WTC11 (cell line): ENCODE data around the gene SCML1.

ENCODE experiments used
- MXD4 ChIP-seq: fragments of 250-450 bp; sonication (Bioruptor Pico); IDR thresholded peaks from 2 replicates; pipeline ENCODE4 v1.8.0; 2021; ENCODE audit warnings: mild to moderate bottlenecking, moderate library complexity, borderline replicate concordance
- SP1 ChIP-seq: sonication (generic); formaldehyde crosslinking; conservative IDR thresholded peaks from 2 replicates; pipeline ENCODE4 v1.8.1; 2022; ENCODE audit warnings: missing genetic modification reagents
- ZNF232 ChIP-seq: sonication (generic); formaldehyde crosslinking; IDR thresholded peaks from 2 replicates; pipeline ENCODE4 v1.8.0; 2022; ENCODE audit warnings: mild to moderate bottlenecking, missing genetic modification reagents
- ZNF416 ChIP-seq: fragments of 250-450 bp; sonication (Bioruptor Pico); IDR thresholded peaks from 2 replicates; pipeline ENCODE4 v1.9.0; 2021; ENCODE audit warnings: mild to moderate bottlenecking, inconsistent platforms
- TF ChIP-seq, protein P1 (sequence below): sonication (generic); formaldehyde crosslinking; IDR thresholded peaks from 2 replicates; pipeline ENCODE4 v1.8.1; 2022; ENCODE audit warnings: missing genetic modification reagents, borderline replicate concordance
- TF ChIP-seq, protein P2 (sequence below): fragments of 200-600 bp; IDR thresholded peaks from 2 replicates; pipeline ENCODE4 v1.8.0; 2022; ENCODE audit warnings: antibody characterized with exemption

DNA sequence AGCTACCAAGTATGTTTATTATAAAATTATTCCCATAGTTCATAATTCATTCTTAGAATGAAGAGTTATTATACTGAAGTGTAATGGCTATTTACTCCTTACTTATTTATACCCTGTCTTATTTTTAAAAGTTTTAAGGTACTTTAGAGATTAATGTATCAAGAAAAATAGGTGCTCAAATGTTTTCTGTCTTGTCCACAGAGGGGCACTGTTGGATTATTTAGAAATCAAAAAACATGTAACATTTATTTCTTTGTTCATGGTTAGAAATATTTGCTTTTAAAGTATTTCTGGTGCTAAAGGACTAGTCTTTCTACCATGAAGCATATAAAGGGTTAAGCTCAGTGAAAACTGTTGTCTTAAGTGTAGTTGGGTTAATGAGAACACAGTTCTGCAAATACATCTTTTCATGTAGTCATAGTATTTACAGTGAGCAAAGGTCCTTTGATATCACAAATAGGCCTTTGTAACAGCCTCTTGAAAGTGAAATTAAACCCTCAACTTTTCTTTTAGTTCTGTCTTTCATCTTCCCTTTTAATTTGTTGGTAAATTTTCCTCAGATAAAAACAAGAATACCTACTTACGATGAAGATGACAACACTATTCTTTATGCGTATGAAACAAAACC is 7.7 kb downstream of the SCML1 start:
- no peak for TF ChIP-seq ZNF416 (CRISPR knock-in tag)
- TF ChIP-seq SP1 (CRISPR knock-in tag) = no peak
- TF ChIP-seq, protein P1, sequence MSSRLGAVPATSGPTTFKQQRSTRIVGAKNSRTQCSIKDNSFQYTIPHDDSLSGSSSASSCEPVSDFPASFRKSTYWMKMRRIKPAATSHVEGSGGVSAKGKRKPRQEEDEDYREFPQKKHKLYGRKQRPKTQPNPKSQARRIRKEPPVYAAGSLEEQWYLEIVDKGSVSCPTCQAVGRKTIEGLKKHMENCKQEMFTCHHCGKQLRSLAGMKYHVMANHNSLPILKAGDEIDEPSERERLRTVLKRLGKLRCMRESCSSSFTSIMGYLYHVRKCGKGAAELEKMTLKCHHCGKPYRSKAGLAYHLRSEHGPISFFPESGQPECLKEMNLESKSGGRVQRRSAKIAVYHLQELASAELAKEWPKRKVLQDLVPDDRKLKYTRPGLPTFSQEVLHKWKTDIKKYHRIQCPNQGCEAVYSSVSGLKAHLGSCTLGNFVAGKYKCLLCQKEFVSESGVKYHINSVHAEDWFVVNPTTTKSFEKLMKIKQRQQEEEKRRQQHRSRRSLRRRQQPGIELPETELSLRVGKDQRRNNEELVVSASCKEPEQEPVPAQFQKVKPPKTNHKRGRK (CRISPR knock-in tag) = no peak
- TF ChIP-seq, protein P2, sequence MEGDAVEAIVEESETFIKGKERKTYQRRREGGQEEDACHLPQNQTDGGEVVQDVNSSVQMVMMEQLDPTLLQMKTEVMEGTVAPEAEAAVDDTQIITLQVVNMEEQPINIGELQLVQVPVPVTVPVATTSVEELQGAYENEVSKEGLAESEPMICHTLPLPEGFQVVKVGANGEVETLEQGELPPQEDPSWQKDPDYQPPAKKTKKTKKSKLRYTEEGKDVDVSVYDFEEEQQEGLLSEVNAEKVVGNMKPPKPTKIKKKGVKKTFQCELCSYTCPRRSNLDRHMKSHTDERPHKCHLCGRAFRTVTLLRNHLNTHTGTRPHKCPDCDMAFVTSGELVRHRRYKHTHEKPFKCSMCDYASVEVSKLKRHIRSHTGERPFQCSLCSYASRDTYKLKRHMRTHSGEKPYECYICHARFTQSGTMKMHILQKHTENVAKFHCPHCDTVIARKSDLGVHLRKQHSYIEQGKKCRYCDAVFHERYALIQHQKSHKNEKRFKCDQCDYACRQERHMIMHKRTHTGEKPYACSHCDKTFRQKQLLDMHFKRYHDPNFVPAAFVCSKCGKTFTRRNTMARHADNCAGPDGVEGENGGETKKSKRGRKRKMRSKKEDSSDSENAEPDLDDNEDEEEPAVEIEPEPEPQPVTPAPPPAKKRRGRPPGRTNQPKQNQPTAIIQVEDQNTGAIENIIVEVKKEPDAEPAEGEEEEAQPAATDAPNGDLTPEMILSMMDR = no peak
- TF ChIP-seq ZNF232 (CRISPR knock-in tag) = no peak
- TF ChIP-seq MXD4 (CRISPR knock-in tag) = no peak
